T-helper 9 cell (primary cell): Measurements from ENCODE around the gene FBXO31.
A peak's percentile ranks its signal among the peaks of the same experiment; 100 is the strongest.

ENCODE experiments used
- DNase-seq: peaks from one replicate; pipeline ENCODE4 v3.0.0-alpha.2; 2020

The FBXO31 gene

GRCh38 chr16:87323727-87324410 lies 59.7 kb downstream of the FBXO31 start:
- no peak for DNase-seq

GRCh38 chr16:87322833-87323726 lies 60.5 kb downstream of the FBXO31 start:
- no peak for DNase-seq

GRCh38 chr16:87322360-87322759 lies 61.2 kb downstream of the FBXO31 start:
- no peak for DNase-seq

- DNase-seq: no peak
Measured at GRCh38 chr16:87321336-87322107, 62.1 kb downstream of the FBXO31 start.

- no peak for DNase-seq
Measured at GRCh38 chr16:87320510-87321227, 62.9 kb downstream of the FBXO31 start.

- no peak for DNase-seq
Measured at GRCh38 chr16:87319997-87320491, 63.5 kb downstream of the FBXO31 start.

GRCh38 chr16:87319011-87319410 lies 64.6 kb downstream of the FBXO31 start:
- no peak for DNase-seq

GRCh38 chr16:87317750-87318644 lies 65.6 kb downstream of the FBXO31 start:
- DNase-seq: peak; percentile 10

GRCh38 chr16:87316923-87317749 lies 66.4 kb downstream of the FBXO31 start, which contains the start of gene C16orf95:
TSS of gene C16orf95 (minus strand) at chr16:87317392. CDS start at chr16:87317242, 150 bp downstream.
- peak; percentile 97 for DNase-seq

- DNase-seq: no peak
Measured at GRCh38 chr16:87316450-87316922, 67.1 kb downstream of the FBXO31 start.

GRCh38 chr16:87314990-87315420 lies 68.6 kb downstream of the FBXO31 start:
- DNase-seq: no peak

GRCh38 chr16:87312008-87312407 lies 71.6 kb downstream of the FBXO31 start:
- DNase-seq: no peak

- no peak for DNase-seq
Measured at GRCh38 chr16:87311387-87311786, 72.2 kb downstream of the FBXO31 start.

GRCh38 chr16:87310610-87311009 lies 73.0 kb downstream of the FBXO31 start:
- no peak for DNase-seq

GRCh38 chr16:87309620-87310525 lies 73.7 kb downstream of the FBXO31 start:
- no peak for DNase-seq

GRCh38 chr16:87308826-87309225 lies 74.8 kb downstream of the FBXO31 start:
- DNase-seq: no peak

- DNase-seq: no peak
Measured at GRCh38 chr16:87306516-87306915, 77.1 kb downstream of the FBXO31 start.

GRCh38 chr16:87305505-87306391 lies 77.8 kb downstream of the FBXO31 start:
- no peak for DNase-seq
